H1 (cell line): ENCODE results near the gene APOA1. TPM values are rescaled to one million over a fixed set of nuclear protein-coding genes. Genes with fewer than 3 reads are reported as not detected.

Experiments used
- KDM4A ChIP-seq: IDR thresholded peaks from one replicate; pipeline ENCODE4 v1.7.1; 2012; ENCODE audit warnings: low read depth, mild to moderate bottlenecking, moderate library complexity, low read length, inconsistent platforms; ENCODE audit not compliant: severe bottlenecking
- POLR2A ChIP-seq, 2 experiments: IDR thresholded peaks; 1 replicate in 1 of 2; 2 replicates in 1 of 2; pipeline ENCODE4 v1.6.1; 2011; ENCODE audit warnings: low read depth in 2 of 2, low read length in 2 of 2, mild to moderate bottlenecking in 2 of 2; ENCODE audit errors: control extremely low read depth in 1 of 2
- polyA plus RNA-seq, 7 experiments: library from polyadenylated mRNA; depleted of rRNA in 3 of 7; stranded (reverse) in 5 of 7; unstranded in 2 of 7; fragments of >200 nt in 5 of 7; fragments of 200-250 nt in 2 of 7; gene quantifications; 1 replicate in 5 of 7; 2 replicates in 1 of 7; 4 replicates in 1 of 7; pipeline versions ENCODE4 v1.2.1 to v1.2.3, GENCODE V29; 2011 to 2013; ENCODE audit warnings: missing spikeins in 2 of 7, mixed read lengths in 2 of 7
- total RNA-seq: library from RNA; stranded (reverse); fragmentation: NEBNext Ultra II Directional; extraction: Animal tissue kit (Norgen Biotek cat#: 25700); gene quantifications from 2 replicates; pipeline ENCODE4 v1.2.1, GENCODE V29; 2021
- TF ChIP-seq, protein P1 (sequence below): IDR thresholded peaks from 2 replicates; pipeline ENCODE4 v1.6.1; 2012; ENCODE audit warnings: inconsistent platforms

Gene APOA1
- total and polyA plus RNA-seq, 2 of the 8 experiments (the other 6 are each of a cell fraction or from before 2014, with no cell fraction given), result 0.80 TPM; not detected in 1

DNA sequence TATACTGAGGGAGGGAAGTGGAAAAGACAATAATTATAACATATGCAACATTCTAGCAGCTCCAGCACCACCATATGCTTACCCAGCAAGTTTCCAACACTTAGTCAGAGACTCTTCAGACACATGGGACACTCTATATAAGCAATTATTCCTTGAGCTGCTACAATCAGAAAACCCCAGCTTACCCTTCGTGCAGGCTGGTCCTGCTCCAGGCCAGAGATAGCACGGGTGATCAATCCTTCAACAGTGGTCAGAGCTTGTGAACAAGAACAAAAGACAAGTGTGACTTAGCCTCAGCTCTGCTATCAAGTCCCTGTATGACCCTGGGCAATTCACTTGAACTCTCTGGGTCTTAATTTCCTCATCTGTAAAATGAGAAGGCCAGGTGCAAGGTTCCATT lies 51.1 kb downstream of the APOA1 start (continued):
- TF ChIP-seq, protein P1, sequence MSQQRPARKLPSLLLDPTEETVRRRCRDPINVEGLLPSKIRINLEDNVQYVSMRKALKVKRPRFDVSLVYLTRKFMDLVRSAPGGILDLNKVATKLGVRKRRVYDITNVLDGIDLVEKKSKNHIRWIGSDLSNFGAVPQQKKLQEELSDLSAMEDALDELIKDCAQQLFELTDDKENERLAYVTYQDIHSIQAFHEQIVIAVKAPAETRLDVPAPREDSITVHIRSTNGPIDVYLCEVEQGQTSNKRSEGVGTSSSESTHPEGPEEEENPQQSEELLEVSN, result no peak
- TF ChIP-seq POLR2A (IDR thresholded peaks at IDR 0.05; ENCODE audit: control extremely low read depth in 1 of 2, low read depth in 2 of 2, low read length in 2 of 2) (no peak), KDM4A (no peak)

Other genes starting within 250 kb of the APOA1 start
- 24.8 TPM in 2 replicates for gene BUD13, start 64.6 kb downstream of the APOA1 start, total RNA-seq
- 22.0 and 27.2 TPM in 2 replicates for gene BUD13, start 64.6 kb downstream of the APOA1 start, polyA plus RNA-seq (2011; rRNA removed)
- gene ZPR1, start 49.6 kb downstream of the APOA1 start, total RNA-seq, result 70.5 and 81.2 TPM in 2 replicates
- gene ZPR1, start 49.6 kb downstream of the APOA1 start, polyA plus RNA-seq (2011; rRNA removed), result 36.6 and 36.7 TPM in 2 replicates
- 0.15 and 0.21 TPM in 2 replicates for gene APOA5, start 45.7 kb downstream of the APOA1 start, total RNA-seq
- 0.08 and 0.09 TPM in 2 replicates for gene APOA5, start 45.7 kb downstream of the APOA1 start, polyA plus RNA-seq (2011; rRNA removed)
- not detected in 2 replicates for gene APOA4, start 14.3 kb downstream of the APOA1 start, total RNA-seq
- gene APOA4, start 14.3 kb downstream of the APOA1 start, polyA plus RNA-seq (2011; rRNA removed), result not detected in 2 replicates
- not detected in 2 replicates for gene APOC3, start 7.7 kb downstream of the APOA1 start, total RNA-seq
- not detected in 2 replicates for gene APOC3, start 7.7 kb downstream of the APOA1 start, polyA plus RNA-seq (2011; rRNA removed)